ENCODE results near the gene KCNQ2.

Gene KCNQ2

DNA sequence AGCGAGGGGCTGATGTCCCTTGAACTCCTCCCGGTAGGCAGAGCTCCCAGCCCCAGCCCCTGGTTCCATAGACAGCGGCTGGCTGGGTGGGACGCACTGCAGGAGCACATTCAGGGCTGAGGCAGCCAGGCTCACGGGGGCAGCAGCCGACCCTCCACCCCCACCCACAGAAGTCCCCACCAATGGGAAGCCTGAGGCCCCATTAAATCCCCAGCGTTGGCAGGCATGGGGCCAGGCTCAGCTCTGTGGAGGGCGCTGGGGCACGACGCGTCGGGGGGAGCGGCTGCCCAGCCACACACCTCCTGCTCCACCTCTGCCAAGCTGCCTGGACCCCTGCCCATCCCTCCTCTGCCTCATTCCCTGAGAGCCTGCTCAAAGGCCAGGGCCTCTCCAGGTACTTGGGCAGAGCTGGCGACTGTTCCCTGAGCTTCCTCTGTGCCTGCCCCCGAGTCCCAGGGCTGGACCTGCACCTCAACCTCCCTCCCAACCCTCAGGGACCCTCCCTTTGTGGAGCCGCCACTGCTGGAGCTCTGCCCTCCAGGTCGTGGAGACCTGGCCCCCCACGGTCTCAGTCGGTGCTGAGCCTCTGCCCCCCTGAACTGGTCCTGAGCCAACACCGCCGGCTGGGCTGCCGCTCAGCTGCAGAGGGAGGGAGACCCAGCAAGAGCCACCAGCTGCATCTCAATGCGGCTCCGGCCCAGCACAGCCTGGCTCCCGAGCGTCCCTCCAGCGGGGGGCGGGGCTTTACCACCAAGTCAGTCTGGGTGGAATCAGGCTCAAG is 120.5 kb downstream of the KCNQ2 start:
- DNase-seq = peak; percentile 79

DNA sequence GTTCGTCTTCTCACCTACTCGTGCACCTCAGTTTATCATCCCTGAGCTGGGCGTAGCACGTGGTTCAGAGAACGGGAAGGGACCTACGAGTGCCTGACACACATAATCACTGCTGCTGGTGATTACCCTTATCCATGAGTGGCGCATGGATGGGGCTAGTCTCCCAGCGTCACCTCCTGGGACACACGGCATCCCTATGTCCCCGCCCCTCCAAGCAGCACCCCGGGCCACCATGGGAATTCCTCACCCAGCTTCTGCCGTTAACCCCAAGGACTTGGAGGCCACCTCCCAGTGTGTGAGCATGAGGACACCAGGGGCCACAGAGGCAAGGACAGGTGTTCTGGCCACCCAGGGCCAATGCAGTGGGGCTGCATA is 121.1 kb downstream of the KCNQ2 start:
- no peak for DNase-seq

DNA sequence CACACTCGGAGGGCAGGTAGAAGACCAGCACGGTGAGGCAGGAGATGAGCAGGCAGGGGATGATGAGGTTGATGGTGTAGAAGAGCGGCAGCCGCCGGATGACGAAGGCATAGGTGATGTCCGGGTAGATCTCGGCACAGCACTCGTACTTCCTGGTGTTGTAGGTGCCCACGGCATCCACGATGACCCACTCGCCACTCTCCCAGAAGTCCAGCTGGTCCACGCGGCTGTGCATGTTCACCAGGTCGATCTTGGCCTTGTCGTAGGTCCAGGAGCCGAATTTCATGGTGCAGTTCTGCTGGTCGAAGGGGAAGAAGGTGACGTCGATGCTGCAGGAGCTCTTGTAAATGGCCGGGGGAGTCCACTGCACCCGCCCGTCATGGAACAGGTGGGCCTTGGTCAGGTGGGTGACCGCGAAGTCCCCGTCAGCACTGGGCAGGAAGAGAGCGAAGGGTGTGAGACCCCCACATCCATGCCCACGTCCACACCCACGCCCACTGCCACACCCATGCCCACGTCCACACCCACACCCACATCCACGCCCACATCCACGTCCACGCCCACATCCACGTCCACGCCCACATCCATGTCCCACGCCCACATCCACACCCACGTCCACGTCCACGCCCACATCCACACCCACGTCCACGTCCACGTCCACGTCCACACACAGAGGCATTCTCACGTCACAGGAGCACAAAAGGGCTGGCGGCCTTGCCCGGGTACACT is 121.7 kb downstream of the KCNQ2 start:
- no peak for DNase-seq
